ENCODE results near the gene BPI. TPM values are rescaled to one million over a fixed set of nuclear protein-coding genes. Genes with fewer than 3 reads are reported as not detected.

BPI gene
- total RNA-seq, 1 experiment from 2014 or later = not detected

- no peaks in the 10 kb centered on the region for H3K9me2 ChIP-seq (ENCODE audit: insufficient read depth)
- H3K79me2 ChIP-seq (ENCODE audit: insufficient read depth, low read length) = no peaks in the 10 kb centered on the region
- H3K27me3 ChIP-seq (ENCODE audit: insufficient read depth, low read length) = peaks cover 6% of the 10 kb centered on the region
- no peak overlapping the region for H3K27ac ChIP-seq (ENCODE audit: low read depth, low read length)
- no peak for ATAC-seq
- ChIA-PET CTCF (no interaction called here), POLR2A (no interaction called here), RAD21 (ENCODE audit: low non-redundant PET in 1 of 2, low total read pairs in 2 of 2, uncharacterized antibody in 2 of 2, unreplicated experiment in 2 of 2) (no interaction called here)
- H3K4me3 ChIP-seq (replicated peaks in 1 of 2; ENCODE audit: low read depth in 1 of 2, low read length in 2 of 2) = no peak overlapping the region
- BruUV-seq (replicated peaks) = no TSS peak
- intact Hi-C loops (cut with micrococcal nuclease) = no loop called here
- no peak overlapping the region for H3K4me2 ChIP-seq (ENCODE audit: low read length)
- no peak for DNase-seq (ENCODE audit: low read depth, low spot score)
- no peak overlapping the region for H2AFZ ChIP-seq (ENCODE audit: low read depth, low read length, poor library complexity, severe bottlenecking)
- no peaks in the 10 kb centered on the region for H4K20me1 ChIP-seq (ENCODE audit: insufficient read depth)
- no peaks in the 10 kb centered on the region for H3K36me3 ChIP-seq (ENCODE audit: control insufficient read depth in 1 of 2, insufficient read depth in 2 of 2, low read length in 2 of 2)
- no peak for TF ChIP-seq ZBTB33 (IDR thresholded peaks at IDR 0.05; ENCODE audit: extremely low read depth, insufficient replicate concordance, low read length)
- TF ChIP-seq SIN3A (IDR thresholded peaks at IDR 0.05; ENCODE audit: low read depth) = no peak
- TF ChIP-seq SRF (IDR thresholded peaks at IDR 0.05; ENCODE audit: low read depth) = no peak
- TF ChIP-seq ELF1 (IDR thresholded peaks at IDR 0.05; ENCODE audit: borderline replicate concordance, low read depth) = no peak
- TF ChIP-seq RAD21 (IDR thresholded peaks at IDR 0.05; ENCODE audit: low read depth) = no peak
- TF ChIP-seq TCF7L2 (IDR thresholded peaks at IDR 0.05; ENCODE audit: borderline replicate concordance, extremely low read depth, insufficient read depth, insufficient read length) = no peak
- TF ChIP-seq EGR1 (IDR thresholded peaks at IDR 0.05; ENCODE audit: low read depth) = no peak
- no peak for TF ChIP-seq JUND (IDR thresholded peaks at IDR 0.05)
- no peaks in the 10 kb centered on the region for H3K4me1 ChIP-seq (ENCODE audit: control insufficient read depth in 1 of 2, insufficient read depth in 2 of 2, low read length in 2 of 2)
- no peak overlapping the region for H3K9ac ChIP-seq (ENCODE audit: low read length)
- no peaks in the 10 kb centered on the region for H3K9me3 ChIP-seq (ENCODE audit: control insufficient read depth in 1 of 2, insufficient read depth in 1 of 2, low read depth in 1 of 2, low read length in 2 of 2)
These were observed 16.3 kb downstream of the BPI start for GRCh38 chr20:38320221-38320620.
